HepG2 (cell line): ENCODE results near the gene OTOP2. TPM values are rescaled to one million over a fixed set of nuclear protein-coding genes. Genes with fewer than 3 reads are reported as not detected.

Experiments used
- ATAC-seq: fragments of 200-7000 bp; cut with Tn5 transposase; 3 replicates; pipeline ENCODE4 v1.9.1; 2020; ENCODE audit warnings: mild to moderate bottlenecking, moderate library complexity
- BruUV-seq: library from RNA; stranded (reverse); fragments of 400-500 nt; replicated peaks from 2 replicates; lab custom pipeline; 2021; lab: Mats Ljungman, UMichigan
- CTCF ChIA-PET: fragments of 300-600 bp; formaldehyde crosslinking; extraction: SDS; loops from one replicate; lab custom pipeline; 2021; ENCODE audit warnings: low total read pairs, inconsistent platforms, low intra/inter-chr PET ratio; lab: Yijun Ruan, JAX
- POLR2A ChIA-PET: fragments of 350-600 bp; sonication (Branson Sonifier 250); formaldehyde crosslinking; loops from one replicate; lab custom pipeline; 2020; ENCODE audit warnings: antibody characterized with exemption, inconsistent platforms; lab: Yijun Ruan, JAX
- DNase-seq: peaks from one replicate; pipeline ENCODE4 v3.0.0-alpha.2; 2015; ENCODE audit warnings: low spot score
- FAIRE-seq: peaks from 3 replicates; lab custom pipeline; 2011; peaks lifted over from hg19 to GRCh38; lab: Jason Lieb, UNC
- H2AFZ ChIP-seq: one replicate; pipeline ENCODE4 v1.6.1; 2011; ENCODE audit warnings: low read length, inconsistent platforms
- H3K27ac ChIP-seq: fragments of 300-600 bp; 3 replicates; pipeline ENCODE4 v1.8.0; 2011; ENCODE audit warnings: mixed run types, mild to moderate bottlenecking, mixed read lengths, low read length, inconsistent platforms; ENCODE audit not compliant: insufficient read depth; ENCODE audit errors: extremely low read length
- H3K27me3 ChIP-seq, 2 experiments: fragments of 200-600 bp in 1 of 2; 2 replicates in 1 of 2; 3 replicates in 1 of 2; pipeline versions ENCODE4 v1.6.0 to v1.8.0; 2011; ENCODE audit warnings: low read length in 2 of 2, mild to moderate bottlenecking in 2 of 2, moderate library complexity in 2 of 2, inconsistent platforms in 1 of 2; ENCODE audit not compliant: insufficient read depth in 2 of 2, control insufficient read depth in 1 of 2
- H3K36me3 ChIP-seq, 2 experiments: fragments of 200-600 bp in 1 of 2; replicated peaks in 1 of 2; 2 replicates in 1 of 2; 3 replicates in 1 of 2; pipeline versions ENCODE4 v1.5.1 to v1.8.0; 2011; ENCODE audit warnings: low read length in 2 of 2, inconsistent platforms in 1 of 2; ENCODE audit not compliant: insufficient read depth in 2 of 2, control insufficient read depth in 1 of 2
- H3K4me1 ChIP-seq: 2 replicates; pipeline ENCODE4 v1.5.1; 2012; ENCODE audit warnings: low read length, inconsistent platforms; ENCODE audit not compliant: insufficient read depth
- H3K4me2 ChIP-seq: 2 replicates; pipeline ENCODE4 v1.6.0; 2011; ENCODE audit warnings: low read depth, low read length, inconsistent platforms
- H3K4me3 ChIP-seq, 3 experiments: fragments of 200-600 bp in 1 of 3; sonication (generic), shearing (Covaris generic) in 1 of 3; replicated peaks in 1 of 3; 2 replicates each; pipeline ENCODE4 v1.5.1; 2011 to 2016; ENCODE audit warnings: low read length in 3 of 3, inconsistent platforms in 2 of 3, low read depth in 2 of 3, mild to moderate bottlenecking in 2 of 3, control low read depth in 1 of 3, mixed read lengths in 1 of 3; ENCODE audit not compliant: insufficient read depth in 1 of 3
- H3K79me2 ChIP-seq: one replicate; pipeline ENCODE4 v1.6.1; 2011; ENCODE audit warnings: low read length, inconsistent platforms; ENCODE audit not compliant: insufficient read depth
- H3K9ac ChIP-seq: 2 replicates; pipeline ENCODE4 v1.6.0; 2011; ENCODE audit warnings: mild to moderate bottlenecking, low read depth, low read length, inconsistent platforms; ENCODE audit not compliant: insufficient read depth
- H3K9me3 ChIP-seq: 2 replicates; pipeline ENCODE4 v1.5.1; 2012; ENCODE audit warnings: mild to moderate bottlenecking, low read length
- H4K20me1 ChIP-seq: 2 replicates; pipeline ENCODE4 v1.6.0; 2011; ENCODE audit warnings: inconsistent platforms, mild to moderate bottlenecking, low read length, moderate library complexity; ENCODE audit not compliant: insufficient read depth
- EEA1 ChIP-seq: sonication (generic); formaldehyde crosslinking; IDR thresholded peaks from 2 replicates; pipeline ENCODE4 v1.5.1; 2020; ENCODE audit warnings: mild to moderate bottlenecking, missing genetic modification reagents, borderline replicate concordance
- FOXM1 ChIP-seq: sonication (generic); formaldehyde crosslinking; IDR thresholded peaks from 2 replicates; pipeline ENCODE4 v1.5.0; 2020; ENCODE audit warnings: missing genetic modification reagents
- KLF13 ChIP-seq: sonication (generic); formaldehyde crosslinking; IDR thresholded peaks from 2 replicates; pipeline ENCODE4 v1.4.0; 2020; ENCODE audit warnings: mild to moderate bottlenecking, missing genetic modification reagents
- RFX3 ChIP-seq: IDR thresholded peaks from 2 replicates; pipeline ENCODE4 v1.6.1; 2016; ENCODE audit warnings: missing biosample characterization, missing genetic modification reagents
- RFXAP ChIP-seq: sonication (generic); formaldehyde crosslinking; IDR thresholded peaks from 2 replicates; pipeline ENCODE4 v1.4.0; 2020; ENCODE audit warnings: missing genetic modification reagents, borderline replicate concordance
- SALL1 ChIP-seq: sonication (generic); formaldehyde crosslinking; IDR thresholded peaks from 2 replicates; pipeline ENCODE4 v1.8.0; 2022; ENCODE audit warnings: mild to moderate bottlenecking, missing genetic modification reagents
- ZBTB21 ChIP-seq: sonication (generic); formaldehyde crosslinking; IDR thresholded peaks from 2 replicates; pipeline ENCODE4 v1.4.0; 2020; ENCODE audit warnings: missing genetic modification reagents
- ZBTB44 ChIP-seq: sonication (generic); formaldehyde crosslinking; IDR thresholded peaks from 2 replicates; pipeline ENCODE4 v1.4.0; 2020; ENCODE audit warnings: missing genetic modification reagents
- ZNF10 ChIP-seq: sonication (generic); formaldehyde crosslinking; IDR thresholded peaks from 2 replicates; pipeline ENCODE4 v1.4.0; 2020; ENCODE audit warnings: mild to moderate bottlenecking, low read depth, missing genetic modification reagents, borderline replicate concordance
- ZNF569 ChIP-seq: sonication (generic); formaldehyde crosslinking; IDR thresholded peaks from 2 replicates; pipeline ENCODE4 v1.5.0; 2020; ENCODE audit warnings: mild to moderate bottlenecking, missing genetic modification reagents, moderate library complexity, borderline replicate concordance
- ZNF674 ChIP-seq: sonication (generic); formaldehyde crosslinking; IDR thresholded peaks from 2 replicates; pipeline ENCODE4 v1.5.0; 2020; ENCODE audit warnings: low read depth, mild to moderate bottlenecking, missing genetic modification reagents
- ZZZ3 ChIP-seq: sonication (generic); formaldehyde crosslinking; IDR thresholded peaks from 2 replicates; pipeline ENCODE4 v1.4.0; 2020; ENCODE audit warnings: missing genetic modification reagents, mild to moderate bottlenecking, borderline replicate concordance
- WGBS: methylation state at CpG from one replicate; pipeline ENCODE4 v1.1.6; 2017; ENCODE audit warnings: low lambda C conversion rate; 5-methylcytosine and 5-hydroxymethylcytosine counted together
- in situ Hi-C: cut with HindIII; loops from 2 replicates; pipeline ENCODE4 v1.10.0; 2017; ENCODE audit warnings: low pct_unique_long_range_greater_than_20kb; ENCODE audit not compliant: extremely low pct_ligation_motif_present
- intact Hi-C: fragments of 100-400 bp; cut with micrococcal nuclease; formaldehyde crosslinking; loops from one replicate; pipeline ENCODE4 v1.10.0; 2022; ENCODE audit not compliant: unreplicated experiment
- polyA plus RNA-seq, 8 experiments: library from polyadenylated mRNA; depleted of rRNA in 3 of 8; stranded (reverse) in 7 of 8; unstranded in 1 of 8; fragments of >200 nt; fragmentation: Illumina TruSeq in 4 of 8; extraction: Trizol in 4 of 8; gene quantifications; 2 replicates each; pipeline versions ENCODE4 v1.2.1 to v1.2.3, GENCODE V29; 2011 to 2016; ENCODE audit warnings: low read depth in 4 of 8, missing spikeins in 1 of 8, mixed read lengths in 1 of 8; ENCODE audit not compliant: insufficient read depth in 1 of 8
- total RNA-seq, 5 experiments: library from RNA; depleted of rRNA; stranded (reverse); fragments of >200 nt; fragmentation: Illumina TruSeq; extraction: Trizol; gene quantifications; 2 replicates each; pipeline ENCODE4 v1.2.3, GENCODE V29; 2016; ENCODE audit warnings: low read depth in 1 of 5
- TF ChIP-seq, protein P1 (sequence below): sonication (generic); formaldehyde crosslinking; IDR thresholded peaks from 2 replicates; pipeline ENCODE4 v1.8.0; 2022; ENCODE audit warnings: missing genetic modification reagents, mild to moderate bottlenecking, moderate library complexity, borderline replicate concordance
- TF ChIP-seq, protein P2 (sequence below): sonication (generic); formaldehyde crosslinking; IDR thresholded peaks from 2 replicates; pipeline ENCODE4 v1.5.0; 2020; ENCODE audit warnings: mild to moderate bottlenecking, missing genetic modification reagents
- TF ChIP-seq, protein P3 (sequence below): sonication (generic); formaldehyde crosslinking; conservative IDR thresholded peaks from 2 replicates; pipeline ENCODE4 v1.4.0; 2020; ENCODE audit warnings: missing genetic modification reagents

Gene OTOP2
- total and polyA plus RNA-seq, 2 of the 13 experiments (the other 11 are each of a cell fraction or from before 2014, with no cell fraction given), result not detected

GRCh38 chr17:74925242-74925641 is 1.2 kb downstream of the OTOP2 start:
- no TSS peak for BruUV-seq
- no peak overlapping the region for H3K4me2 ChIP-seq
- TF ChIP-seq RFXAP (CRISPR knock-in tag) (no peak), ZBTB21 (no peak), ZNF674 (CRISPR knock-in tag) (no peak), ZZZ3 (no peak), ZNF10 (CRISPR knock-in tag) (no peak), SALL1 (CRISPR knock-in tag) (no peak), EEA1 (CRISPR knock-in tag) (no peak), ZNF569 (CRISPR knock-in tag) (no peak), FOXM1 (CRISPR knock-in tag) (no peak), RFX3 (CRISPR knock-in tag) (no peak), ZBTB44 (CRISPR knock-in tag) (no peak), KLF13 (CRISPR knock-in tag) (no peak)
- TF ChIP-seq, protein P1, sequence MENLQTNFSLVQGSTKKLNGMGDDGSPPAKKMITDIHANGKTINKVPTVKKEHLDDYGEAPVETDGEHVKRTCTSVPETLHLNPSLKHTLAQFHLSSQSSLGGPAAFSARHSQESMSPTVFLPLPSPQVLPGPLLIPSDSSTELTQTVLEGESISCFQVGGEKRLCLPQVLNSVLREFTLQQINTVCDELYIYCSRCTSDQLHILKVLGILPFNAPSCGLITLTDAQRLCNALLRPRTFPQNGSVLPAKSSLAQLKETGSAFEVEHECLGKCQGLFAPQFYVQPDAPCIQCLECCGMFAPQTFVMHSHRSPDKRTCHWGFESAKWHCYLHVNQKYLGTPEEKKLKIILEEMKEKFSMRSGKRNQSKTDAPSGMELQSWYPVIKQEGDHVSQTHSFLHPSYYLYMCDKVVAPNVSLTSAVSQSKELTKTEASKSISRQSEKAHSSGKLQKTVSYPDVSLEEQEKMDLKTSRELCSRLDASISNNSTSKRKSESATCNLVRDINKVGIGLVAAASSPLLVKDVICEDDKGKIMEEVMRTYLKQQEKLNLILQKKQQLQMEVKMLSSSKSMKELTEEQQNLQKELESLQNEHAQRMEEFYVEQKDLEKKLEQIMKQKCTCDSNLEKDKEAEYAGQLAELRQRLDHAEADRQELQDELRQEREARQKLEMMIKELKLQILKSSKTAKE (CRISPR knock-in tag), result no peak
- TF ChIP-seq, protein P2, sequence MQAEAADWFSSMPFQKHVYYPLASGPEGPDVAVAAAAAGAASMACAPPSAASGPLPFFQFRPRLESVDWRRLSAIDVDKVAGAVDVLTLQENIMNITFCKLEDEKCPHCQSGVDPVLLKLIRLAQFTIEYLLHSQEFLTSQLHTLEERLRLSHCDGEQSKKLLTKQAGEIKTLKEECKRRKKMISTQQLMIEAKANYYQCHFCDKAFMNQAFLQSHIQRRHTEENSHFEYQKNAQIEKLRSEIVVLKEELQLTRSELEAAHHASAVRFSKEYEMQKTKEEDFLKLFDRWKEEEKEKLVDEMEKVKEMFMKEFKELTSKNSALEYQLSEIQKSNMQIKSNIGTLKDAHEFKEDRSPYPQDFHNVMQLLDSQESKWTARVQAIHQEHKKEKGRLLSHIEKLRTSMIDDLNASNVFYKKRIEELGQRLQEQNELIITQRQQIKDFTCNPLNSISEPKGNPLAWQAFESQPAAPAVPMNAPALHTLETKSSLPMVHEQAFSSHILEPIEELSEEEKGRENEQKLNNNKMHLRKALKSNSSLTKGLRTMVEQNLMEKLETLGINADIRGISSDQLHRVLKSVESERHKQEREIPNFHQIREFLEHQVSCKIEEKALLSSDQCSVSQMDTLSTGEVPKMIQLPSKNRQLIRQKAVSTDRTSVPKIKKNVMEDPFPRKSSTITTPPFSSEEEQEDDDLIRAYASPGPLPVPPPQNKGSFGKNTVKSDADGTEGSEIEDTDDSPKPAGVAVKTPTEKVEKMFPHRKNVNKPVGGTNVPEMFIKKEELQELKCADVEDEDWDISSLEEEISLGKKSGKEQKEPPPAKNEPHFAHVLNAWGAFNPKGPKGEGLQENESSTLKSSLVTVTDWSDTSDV (CRISPR knock-in tag), result no peak
- TF ChIP-seq, protein P3, sequence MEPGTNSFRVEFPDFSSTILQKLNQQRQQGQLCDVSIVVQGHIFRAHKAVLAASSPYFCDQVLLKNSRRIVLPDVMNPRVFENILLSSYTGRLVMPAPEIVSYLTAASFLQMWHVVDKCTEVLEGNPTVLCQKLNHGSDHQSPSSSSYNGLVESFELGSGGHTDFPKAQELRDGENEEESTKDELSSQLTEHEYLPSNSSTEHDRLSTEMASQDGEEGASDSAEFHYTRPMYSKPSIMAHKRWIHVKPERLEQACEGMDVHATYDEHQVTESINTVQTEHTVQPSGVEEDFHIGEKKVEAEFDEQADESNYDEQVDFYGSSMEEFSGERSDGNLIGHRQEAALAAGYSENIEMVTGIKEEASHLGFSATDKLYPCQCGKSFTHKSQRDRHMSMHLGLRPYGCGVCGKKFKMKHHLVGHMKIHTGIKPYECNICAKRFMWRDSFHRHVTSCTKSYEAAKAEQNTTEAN, result no peak
- TF ChIP-seq, all 625 proteins: peak for 0
- DNase-seq, result no peak
- Histone ChIP-seq H4K20me1 (no peaks in the 10 kb centered on the region), H3K9me3 (no peaks in the 10 kb centered on the region), H3K27ac (no peak overlapping the region), H3K27me3 (peaks cover 21 to 85% of the 10 kb centered on the region in 2 experiments), H3K9ac (no peak overlapping the region), H2AFZ (no peak overlapping the region), H3K36me3 (no peaks in the 10 kb centered on the region), H3K4me1 (peaks cover 15% of the 10 kb centered on the region; the same call in 1 of the 2 replicates), H3K79me2 (no peaks in the 10 kb centered on the region), H3K4me3 (no peak overlapping the region)
- in situ Hi-C loops, result no loop called here
- intact Hi-C loops, result no loop called here
- ChIA-PET POLR2A (interaction anchor here (1.5 kb wide), 1 partner anchor 52 kb away, joined by 4 read pairs; the partner anchor contains the start of gene FDXR), CTCF (interaction anchor here (1.0 kb wide), 2 partner anchors 32 to 35 kb away, joined by 3 read pairs; no protein-coding TSS in a partner anchor)
- 26% methylated on average over 3 of the region's 3 CpGs for WGBS
- FAIRE-seq, result no peak
- ATAC-seq, result no peak
